HG02571 (cell line): ENCODE measurements around the gene ACTMAP.
"Not testable (repeated sequence)": the region's sequence is repeated elsewhere in the genome, so short reads cannot be mapped to it uniquely, and the experiment has no call there.

Experiments
- ATAC-seq: cut with Tn5 transposase; IDR thresholded peaks from one replicate; pipeline ENCODE4 v1.9.1; 2021; ENCODE audit warnings: mild to moderate bottlenecking, moderate library complexity; ENCODE audit not compliant: unreplicated experiment

ACTMAP gene, protein sequence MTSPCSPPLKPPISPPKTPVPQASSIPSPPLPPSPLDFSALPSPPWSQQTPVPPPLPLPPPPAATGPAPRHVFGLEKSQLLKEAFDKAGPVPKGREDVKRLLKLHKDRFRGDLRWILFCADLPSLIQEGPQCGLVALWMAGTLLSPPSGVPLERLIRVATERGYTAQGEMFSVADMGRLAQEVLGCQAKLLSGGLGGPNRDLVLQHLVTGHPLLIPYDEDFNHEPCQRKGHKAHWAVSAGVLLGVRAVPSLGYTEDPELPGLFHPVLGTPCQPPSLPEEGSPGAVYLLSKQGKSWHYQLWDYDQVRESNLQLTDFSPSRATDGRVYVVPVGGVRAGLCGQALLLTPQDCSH

DNA sequence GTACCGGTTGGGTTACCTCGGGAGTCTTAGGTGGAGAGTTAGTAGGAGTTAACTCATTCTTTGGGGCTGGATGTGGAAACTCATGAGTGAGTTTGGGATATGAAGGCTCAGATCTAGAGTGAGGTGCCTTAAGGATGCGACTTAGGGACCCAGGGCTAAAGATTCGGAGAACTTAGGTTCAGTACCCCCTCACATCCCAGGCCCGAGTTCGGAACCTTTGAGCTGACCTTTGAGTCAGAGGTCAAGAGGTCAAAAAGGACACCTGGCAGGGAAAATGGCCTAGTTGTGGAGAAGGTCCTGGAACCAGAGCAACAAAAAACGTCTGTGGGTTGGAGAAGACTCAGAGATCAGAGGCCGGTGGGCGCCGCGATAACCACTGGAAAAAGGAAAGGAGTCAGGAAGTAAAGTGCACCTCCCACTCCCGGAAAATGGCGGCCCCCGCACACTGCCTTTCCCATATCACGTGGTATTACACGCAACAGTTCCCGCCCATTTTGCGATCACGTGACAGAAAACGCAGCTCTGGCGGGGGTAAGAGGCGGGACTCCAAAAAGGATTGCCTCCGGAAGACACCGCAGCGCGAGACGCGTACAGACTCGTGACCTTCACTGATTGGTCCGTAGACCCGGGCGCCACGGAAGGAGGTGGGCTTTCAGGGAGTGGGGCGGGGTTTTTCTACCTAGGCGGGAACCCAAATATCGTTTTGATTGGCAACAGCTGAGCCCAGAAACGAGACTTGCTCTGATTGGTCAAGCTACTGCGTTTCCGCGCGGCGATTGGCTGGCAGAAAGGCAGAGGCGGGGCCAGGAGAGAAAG is at the start of gene ACTMAP:
TSS of gene ACTMAP (minus strand) at position 420 of the 816 bp plus-strand sequence. CDS start 674 bp downstream, outside the sequence.
- ATAC-seq = peak; percentile 79

DNA sequence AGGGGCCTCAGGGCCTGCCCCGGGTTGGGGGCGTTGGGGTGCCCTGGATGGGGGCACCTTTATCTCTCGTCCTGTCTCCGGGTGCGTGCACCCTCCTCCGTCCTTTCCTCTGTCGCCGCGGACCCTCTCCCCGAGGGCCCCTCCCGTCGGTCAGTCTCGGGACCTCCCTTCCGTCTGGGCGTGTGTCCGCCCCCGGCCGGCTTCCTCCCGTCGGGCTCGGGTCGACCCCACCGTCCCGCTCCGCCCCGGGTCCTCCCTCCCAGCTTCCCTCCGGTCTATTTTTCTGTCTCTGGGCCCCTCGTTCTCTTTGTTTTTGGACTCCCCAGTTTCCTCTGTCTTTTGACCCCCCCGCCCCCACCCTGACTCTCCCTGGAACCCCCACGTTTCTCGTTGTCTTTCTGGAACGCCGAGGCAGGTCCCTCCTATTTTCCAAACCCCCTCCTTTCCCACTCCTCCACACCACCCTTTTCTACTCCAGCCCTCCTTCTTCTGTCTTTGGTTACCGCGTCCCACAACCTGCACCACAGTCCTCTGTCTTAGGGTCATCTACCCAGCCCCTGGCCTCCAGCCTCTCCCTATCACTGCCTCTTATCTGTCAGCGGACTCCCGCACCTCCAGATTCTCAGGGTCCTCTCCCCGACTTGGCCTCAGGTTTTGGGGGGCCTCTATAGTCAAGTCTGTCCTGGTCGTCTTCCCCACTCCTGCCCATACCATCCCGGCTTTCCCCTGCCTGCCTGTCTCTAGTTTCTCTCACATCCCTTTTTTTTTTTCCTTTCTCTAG is 49.5 kb upstream of the ACTMAP start:
- no peak for ATAC-seq

DNA sequence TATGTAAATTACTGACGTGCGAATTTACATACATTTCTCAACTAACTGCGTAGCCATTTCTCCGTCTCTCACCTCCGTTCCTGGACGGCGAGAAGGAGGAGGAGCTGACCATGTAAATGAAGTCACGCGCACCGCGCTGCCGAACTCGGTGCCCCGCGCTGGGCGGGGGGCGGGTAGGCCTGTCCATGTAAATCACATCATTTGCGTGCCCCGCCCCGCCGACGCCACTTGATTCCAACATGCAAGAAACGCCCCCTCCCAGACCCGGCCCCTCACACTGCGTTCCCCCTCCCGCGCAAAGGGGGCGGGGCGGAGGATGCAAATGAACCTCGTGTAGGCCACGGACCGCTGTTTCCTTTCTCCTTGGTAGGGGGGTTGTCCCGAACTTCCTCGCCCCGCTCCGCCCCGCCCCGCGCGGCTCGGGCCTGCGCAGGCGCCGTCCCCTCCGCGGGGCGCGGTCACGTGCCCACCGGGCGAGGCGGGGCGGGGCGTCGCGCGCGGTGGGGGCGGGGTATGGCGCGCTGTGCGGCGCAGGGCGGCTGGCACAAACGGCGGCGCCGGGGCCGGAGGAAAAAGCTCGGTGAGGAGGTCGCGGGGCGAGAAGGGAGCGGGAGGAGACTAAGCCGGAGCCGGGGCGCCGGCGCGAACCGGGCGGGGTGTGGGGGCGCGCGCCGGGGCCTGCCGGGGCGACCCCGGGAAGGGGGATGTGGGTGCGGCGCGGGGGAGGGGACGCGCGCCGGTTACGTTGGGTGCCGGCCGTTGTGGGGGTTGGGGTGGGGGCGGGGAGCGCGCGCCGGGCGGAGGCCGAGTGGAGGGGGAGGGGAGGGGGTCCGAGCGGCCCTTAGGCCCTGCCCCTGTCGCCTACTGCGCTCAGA is 48.6 kb upstream of the ACTMAP start, which contains the start of gene EGLN2:
TSS of gene EGLN2 (plus strand) at position 509 of the 875 bp plus-strand sequence. CDS start 1,382 bp downstream, outside the sequence.
- ATAC-seq = peak; percentile 73

DNA sequence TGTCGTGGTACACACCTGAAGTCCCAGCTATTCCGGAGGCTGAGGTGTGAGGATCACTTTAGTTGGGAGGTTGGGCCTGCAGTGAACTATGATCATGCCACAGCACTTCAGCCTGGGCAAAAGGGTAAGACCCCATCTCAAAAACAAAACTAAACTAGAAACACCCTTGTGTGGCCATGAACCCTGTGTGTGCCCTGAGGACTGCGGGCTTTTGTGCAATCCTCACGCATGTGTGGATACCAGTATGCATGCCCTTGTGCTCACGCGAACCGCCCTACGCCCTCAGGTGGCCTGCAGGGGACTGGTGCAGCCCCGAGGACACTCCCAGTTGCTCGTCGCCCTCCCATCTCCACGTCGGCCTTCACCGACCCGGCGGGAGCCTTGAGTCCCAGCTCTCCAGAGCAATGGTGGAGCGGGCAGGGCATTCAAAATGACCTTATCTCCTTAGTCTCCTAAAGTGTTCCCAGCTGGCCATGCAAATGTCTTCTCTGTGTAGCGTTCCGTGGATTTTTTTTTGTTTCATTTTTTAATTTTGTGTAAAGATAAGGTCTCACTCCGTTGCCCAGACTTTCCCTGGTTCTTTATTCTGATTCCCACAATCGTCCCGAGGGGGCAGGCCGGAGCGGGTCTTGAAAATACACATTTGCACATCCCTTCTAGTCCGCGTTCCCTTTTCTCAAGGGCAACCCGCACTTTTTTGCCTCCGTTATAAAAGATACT is 47.8 kb upstream of the ACTMAP start:
- ATAC-seq = no peak

DNA sequence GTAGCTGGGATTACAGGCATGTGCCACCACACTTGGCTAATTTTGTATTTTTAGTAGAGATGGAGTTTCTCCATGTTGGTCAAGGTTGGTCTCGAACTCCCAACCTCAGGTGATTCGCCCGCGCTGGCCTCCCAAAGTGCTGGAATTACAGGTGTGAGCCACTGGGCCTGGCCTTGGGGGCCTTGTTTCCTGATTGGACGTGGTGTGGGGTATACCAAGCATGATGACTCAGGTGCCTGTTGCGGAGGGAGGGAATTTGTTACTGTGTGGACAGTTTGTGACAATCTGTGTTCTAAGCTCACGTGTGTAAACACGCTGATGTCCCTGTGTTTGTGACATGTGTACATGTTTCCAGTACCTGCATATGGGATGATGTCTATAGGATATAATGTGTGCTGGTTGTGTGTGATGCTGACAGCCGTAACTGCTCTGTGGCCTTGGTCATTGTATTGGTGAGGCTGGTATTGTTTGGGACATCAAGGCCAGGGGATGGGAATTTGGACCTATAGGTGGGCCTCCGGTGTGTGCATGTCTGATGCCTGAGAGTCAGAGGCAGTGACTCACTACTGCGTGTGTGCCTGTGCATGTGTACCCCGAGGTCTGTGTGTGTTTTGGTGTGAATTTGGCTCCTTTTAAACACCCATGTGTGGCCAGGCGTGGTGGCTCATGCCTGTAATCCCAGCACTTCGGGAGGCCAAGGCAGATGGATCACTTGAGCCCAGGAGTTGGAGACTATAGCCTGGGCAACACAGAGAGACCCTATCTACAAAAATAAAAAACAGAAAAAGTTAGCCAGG is 47.1 kb upstream of the ACTMAP start:
- ATAC-seq = no peak

DNA sequence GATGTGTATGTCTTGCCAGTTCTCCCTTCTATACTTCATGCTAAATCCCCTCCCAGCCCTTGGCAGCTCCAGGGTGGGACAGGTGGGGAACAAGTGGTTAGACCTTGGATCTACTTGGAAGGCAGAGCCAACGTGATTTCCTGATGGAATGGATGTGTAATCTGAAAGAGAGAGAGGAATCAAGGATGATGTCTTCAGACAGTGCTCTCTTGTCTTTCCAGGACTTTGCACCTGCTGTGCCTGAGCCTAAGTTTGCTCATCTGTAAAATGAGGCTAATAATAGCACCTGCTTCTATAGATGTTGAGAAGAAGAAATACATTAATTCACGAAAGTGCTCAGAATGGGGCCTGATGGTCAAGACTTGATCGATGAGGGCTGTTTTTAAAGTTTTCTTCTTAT is 41.7 kb upstream of the ACTMAP start:
- no peak for ATAC-seq

DNA sequence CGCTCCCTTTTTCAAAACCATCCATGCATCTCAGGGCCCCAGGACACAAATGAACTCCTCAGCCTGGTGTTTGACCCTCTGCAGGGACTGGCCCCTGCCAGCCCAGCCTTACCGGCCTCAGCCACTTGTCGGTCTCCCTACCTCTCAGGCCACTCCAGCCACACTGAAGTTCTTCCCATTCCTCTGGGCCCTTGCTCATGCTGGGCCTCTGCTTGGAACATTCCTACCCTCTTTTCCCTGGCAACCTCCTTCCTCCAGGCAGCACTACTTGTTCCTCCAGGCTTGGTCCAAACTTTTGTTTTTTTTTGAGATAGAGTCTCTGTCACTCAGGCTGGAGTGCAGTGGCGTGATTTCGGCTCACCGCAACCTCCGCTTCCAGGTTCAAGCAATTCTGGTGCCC is 41.1 kb upstream of the ACTMAP start:
- ATAC-seq = no peak

DNA sequence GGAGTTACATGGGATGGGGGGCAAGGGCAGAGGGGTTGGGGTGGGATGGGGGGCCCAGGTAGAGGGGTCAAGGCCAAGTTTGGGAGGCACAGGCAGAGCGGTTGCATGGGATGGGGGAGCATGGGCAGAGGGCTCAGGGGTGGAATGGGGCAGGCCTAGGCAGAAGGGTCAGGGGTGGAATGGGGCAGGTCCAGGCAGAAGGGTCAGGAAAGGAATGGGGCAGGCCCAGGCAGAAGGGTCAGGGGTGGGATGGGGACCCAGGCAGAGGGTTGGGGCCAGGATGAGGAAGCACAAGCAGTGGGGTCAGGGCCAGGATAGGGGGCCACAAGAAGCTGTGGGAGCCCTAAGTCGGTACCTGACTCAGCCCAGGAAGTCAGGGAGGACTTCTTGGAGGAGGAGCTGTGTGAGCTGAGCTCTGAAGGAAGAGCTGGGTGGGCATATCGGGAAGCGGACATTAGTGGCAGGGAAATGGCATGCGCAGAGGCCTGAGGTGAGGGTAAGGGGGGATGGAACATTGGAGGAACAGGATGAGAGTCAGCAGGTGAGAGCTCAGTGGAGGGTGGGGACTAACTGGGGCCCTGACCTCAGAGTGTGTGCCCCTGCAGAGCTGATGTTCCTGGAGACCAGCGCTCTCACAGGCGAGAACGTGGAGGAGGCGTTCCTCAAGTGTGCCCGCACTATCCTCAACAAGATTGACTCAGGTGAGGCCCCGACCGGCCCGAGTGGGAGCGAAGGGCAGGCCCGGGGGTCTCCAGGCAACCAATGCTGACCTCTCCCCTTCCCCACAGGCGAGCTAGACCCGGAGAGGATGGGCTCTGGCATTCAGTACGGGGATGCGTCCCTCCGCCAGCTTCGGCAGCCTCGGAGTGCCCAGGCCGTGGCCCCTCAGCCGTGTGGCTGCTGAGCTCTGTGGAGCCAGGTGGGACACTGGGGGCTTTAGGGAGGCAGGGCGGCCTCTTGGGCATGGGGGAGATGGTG is 36.1 kb upstream of the ACTMAP start:
- no peak for ATAC-seq

DNA sequence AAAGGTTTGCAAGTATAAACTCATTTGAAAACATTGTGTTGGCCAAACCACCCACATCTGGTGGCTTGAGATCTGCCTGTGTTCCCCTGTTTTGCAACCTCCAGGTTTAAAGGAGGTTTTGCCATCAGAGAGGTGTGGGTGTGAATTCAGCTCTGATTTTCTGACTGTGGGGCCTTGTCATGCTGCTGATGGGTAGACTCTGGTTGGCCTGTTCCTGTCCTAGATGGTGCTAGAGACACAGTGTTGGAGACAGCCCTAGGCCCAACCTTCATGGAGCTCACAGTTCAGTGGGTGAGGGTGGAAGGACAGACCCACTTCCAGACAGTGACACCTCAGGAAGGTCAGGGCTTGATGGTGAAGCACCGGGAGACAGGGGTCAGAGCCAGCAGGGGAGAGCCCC is 35.2 kb upstream of the ACTMAP start:
- no peak for ATAC-seq

DNA sequence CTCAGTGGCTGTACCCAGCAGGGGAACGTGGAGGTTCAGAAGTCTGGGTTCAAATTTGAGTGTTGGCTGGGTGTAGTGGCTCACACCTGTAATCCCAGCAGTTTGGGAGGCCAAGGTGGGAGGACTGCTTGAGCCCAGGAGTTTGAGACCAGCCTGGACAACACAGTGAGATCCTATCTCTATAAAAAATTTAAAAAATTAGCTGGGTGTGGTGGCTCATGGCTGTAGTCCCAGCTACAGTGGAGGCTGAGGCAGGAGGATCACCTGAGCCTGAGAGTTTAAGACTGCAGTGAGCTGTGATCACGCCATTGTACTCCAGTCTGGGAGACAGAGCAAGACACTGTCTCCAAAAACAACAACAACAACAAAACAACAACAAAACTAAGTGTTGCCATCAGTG is 33.9 kb upstream of the ACTMAP start:
- ATAC-seq = not testable (repeated sequence)

DNA sequence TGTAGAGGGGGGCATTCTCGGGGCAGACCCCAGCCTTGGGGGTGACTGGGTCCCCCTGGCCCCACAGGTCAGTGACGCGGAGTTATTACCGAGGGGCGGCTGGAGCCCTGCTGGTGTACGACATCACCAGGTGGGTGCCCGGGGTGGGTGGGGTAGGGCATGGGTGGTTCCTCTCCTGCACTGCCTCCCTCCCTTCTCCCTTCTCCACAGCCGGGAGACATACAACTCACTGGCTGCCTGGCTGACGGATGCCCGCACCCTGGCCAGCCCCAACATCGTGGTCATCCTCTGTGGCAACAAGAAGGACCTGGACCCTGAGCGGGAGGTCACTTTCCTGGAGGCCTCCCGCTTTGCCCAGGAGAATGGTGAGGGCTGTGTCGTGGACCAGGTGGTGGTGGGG is 33.4 kb upstream of the ACTMAP start:
- ATAC-seq = no peak

DNA sequence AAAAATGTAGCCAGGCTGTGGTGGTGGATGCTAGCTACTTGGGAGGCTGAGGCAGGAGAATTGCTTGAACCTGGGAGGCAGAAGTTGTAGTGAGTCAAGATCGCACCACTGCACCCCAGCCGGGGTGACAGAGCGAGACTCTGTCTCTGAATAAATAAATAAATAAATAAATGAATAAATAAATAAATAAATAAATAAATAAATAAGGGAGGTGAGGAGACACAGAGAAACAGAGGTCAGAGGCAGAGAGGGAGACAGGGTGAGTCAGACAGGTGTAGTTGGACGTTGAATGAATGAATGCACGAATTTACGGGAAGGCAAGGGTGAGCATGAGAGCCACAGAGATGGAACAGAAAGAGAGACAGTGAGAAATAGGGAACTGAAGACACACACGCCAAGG is 30.9 kb upstream of the ACTMAP start:
- ATAC-seq = no peak

DNA sequence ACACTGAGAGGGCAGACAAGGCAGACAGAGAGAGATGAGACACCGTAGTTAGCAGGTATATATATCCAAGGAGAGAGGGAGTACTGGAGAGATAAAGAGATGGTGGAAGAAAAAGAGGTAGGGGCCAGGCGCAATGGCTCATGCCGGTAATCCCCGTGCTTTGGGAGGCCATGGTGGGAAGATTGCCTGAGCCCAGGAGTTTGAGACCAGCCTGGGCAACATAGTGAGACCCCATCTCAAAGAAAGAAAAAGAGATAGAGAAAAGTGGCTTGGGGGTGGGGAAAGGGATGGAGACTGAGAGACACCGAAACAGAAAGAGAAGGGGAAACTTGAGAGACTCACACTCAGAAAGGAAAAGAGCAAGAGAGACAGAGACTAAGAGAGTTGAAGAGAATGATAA is 30.3 kb upstream of the ACTMAP start:
- ATAC-seq = no peak

DNA sequence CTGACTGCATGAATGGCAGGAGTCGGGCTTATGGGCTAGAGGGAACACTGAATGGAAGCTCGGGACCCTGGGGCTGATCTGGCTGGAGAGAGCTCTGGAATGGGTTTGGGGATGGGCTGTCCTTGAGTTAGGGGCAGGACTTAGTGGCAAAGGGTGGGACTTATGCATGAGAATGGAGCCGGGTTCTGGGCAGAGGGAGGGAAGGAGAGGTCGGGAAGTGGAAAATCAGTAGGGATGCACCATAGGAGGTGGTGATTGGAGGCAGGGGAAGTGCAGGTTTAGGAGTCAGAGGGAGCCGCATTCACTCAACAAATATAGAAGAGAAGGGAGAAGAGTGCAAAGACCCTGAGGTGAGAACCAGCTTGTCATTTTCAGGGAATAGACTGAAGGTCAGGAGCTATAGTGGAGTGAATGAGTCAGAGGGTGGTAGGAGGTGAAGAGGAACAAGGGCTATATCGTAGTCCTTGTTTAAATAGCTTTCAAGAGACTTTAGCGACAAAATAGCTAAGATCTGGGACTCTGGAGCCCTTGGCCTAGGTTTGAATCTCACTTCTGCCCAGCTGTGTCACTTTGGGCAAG is 28.5 kb upstream of the ACTMAP start:
- ATAC-seq = no peak

DNA sequence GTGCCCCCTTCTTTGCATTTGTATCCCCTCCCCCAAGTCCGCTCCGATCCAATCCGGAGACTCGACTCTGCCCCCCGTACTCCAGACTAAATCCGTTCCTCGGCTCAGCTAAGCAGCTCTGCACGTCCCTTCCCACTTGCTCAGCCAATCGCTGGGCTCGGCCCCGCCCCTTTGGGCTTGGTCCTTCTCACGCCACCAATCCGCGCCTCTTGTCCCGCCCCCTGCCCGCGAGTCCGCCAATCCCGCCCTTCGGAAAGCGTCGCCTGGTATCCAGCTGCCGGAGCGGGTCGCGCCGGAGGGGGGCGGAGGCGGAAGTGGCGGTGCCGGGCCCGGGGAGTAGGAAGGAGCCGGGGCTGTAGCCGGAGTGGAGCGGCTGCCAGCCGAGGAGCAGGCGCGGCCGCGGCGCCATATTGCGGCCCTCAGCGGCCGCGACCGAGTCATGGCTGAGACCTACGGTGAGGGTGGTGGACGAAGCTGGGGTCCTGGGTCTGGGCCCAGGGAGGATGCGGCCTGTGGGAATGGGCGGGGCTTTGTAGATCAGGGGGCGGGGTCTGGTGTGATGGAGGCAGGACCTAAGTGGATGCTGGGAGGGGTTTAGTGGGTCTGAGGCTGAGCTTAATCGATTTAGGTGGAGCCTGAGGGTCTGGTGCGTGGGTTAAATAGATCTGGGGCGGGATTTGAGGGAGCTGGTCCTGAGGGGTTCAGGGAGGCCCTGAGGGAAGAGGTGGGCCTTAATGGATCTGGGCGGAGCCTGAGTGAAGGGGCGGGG is 27.8 kb upstream of the ACTMAP start, which contains the start of gene RAB4B:
TSS of gene RAB4B (plus strand) at position 311 of the 769 bp plus-strand sequence. CDS start at position 440, 129 bp downstream.
- ATAC-seq = peak; percentile 67

DNA sequence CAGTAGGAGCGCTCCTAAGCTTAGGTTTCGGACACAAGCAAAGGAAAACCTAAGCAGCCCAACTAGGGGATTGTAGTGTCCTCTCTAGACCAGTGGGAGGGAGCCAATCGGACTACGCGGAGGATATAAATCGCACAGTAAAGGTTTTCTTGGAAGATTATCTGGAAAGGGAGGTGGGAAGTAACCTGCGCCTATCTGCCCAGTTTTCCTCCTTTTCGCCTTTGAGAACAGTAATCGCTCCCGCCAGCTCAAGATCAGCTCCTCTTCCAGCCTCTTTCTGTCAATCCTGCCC is 27.3 kb upstream of the ACTMAP start:
- ATAC-seq = no peak
